Adrenal gland (tissue), 5 donors: ENCODE results near the gene WIPI1.

ENCODE experiments used
- POLR2A ChIP-seq, 2 donors: fragments of 450-650 bp; IDR thresholded peaks; one replicate each; pipeline ENCODE4 v1.6.1; 2017; ENCODE audit warnings: antibody characterized with exemption in 2 of 2, mild to moderate bottlenecking in 2 of 2, moderate library complexity in 1 of 2
- TF ChIP-seq, protein P1 (sequence below), 6 experiments: fragments of 450-650 bp in 4 of 6; fragments of 200-600 bp in 2 of 6; sonication (generic) in 1 of 6; IDR thresholded peaks; 1 replicate in 5 of 6; 2 replicates in 1 of 6; pipeline versions ENCODE4 v1.5.1 to v1.8.0; 2016 to 2021; ENCODE audit warnings: antibody characterized with exemption in 6 of 6, mild to moderate bottlenecking in 2 of 6, moderate library complexity in 1 of 6
- donor health status: DM: no; HTN: no; CAD: no.

DNA sequence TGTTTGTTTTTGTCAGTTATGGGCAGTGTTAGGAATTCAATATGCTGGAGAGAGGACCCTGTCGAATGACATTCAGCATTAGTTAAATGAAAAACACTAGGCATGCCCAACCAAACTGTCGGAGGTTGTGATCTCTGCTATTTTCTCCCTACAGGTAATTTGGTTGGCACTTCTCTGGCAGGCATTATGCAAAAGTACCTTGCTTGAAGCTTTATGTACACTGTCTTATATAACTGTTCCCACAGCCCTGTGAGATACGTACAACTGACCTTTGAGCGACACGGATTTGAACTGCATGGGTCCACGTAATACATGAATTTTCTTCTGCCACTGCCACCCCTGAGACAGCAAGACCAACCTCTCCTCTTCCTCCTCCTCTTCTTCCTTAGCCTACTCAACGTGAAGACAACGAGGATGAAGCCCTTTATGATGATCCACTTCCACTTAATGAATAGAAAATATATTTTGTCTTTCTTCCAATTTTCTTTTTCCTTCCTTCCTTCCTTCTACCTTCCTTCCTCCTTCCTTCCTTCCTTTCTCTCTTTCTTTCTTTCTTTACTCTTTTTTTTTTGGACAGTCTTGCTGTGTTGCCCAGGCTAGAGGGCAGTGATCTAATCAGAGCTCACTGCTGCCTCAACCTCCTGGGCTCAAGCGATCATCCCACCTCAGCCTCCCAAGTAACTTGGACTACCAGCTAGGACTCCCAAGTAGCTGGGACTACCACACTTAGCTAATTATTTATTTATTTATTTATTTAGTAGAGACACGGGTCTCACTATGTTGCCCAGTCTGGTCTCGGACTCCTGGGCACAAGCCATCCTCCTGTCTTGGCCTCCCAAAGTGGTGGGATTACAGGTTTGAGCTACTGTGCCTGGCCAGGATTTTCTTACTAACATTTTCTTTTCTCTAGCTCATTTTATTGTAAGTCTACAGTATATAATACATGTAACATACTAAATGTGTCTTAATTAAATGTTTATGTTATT, 77.3 kb downstream of the WIPI1 start:
- TF ChIP-seq, protein P1, sequence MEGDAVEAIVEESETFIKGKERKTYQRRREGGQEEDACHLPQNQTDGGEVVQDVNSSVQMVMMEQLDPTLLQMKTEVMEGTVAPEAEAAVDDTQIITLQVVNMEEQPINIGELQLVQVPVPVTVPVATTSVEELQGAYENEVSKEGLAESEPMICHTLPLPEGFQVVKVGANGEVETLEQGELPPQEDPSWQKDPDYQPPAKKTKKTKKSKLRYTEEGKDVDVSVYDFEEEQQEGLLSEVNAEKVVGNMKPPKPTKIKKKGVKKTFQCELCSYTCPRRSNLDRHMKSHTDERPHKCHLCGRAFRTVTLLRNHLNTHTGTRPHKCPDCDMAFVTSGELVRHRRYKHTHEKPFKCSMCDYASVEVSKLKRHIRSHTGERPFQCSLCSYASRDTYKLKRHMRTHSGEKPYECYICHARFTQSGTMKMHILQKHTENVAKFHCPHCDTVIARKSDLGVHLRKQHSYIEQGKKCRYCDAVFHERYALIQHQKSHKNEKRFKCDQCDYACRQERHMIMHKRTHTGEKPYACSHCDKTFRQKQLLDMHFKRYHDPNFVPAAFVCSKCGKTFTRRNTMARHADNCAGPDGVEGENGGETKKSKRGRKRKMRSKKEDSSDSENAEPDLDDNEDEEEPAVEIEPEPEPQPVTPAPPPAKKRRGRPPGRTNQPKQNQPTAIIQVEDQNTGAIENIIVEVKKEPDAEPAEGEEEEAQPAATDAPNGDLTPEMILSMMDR (IDR thresholded peaks at IDR 0.05), result no peak
- no peak for TF ChIP-seq POLR2A (IDR thresholded peaks at IDR 0.05)
